PC-9 (cell line): ENCODE data around the gene IRX5. TPM values are rescaled to one million over a fixed set of nuclear protein-coding genes. Genes with fewer than 3 reads are reported as not detected.

Experiments
- BruUV-seq: library from RNA; stranded (reverse); fragments of 400-500 nt; replicated peaks from 2 replicates; lab custom pipeline; 2021; lab: Mats Ljungman, UMichigan
- CTCF ChIA-PET: fragments of 300-600 bp; sonication (Branson Sonifier 250); formaldehyde crosslinking; loops from one replicate; lab custom pipeline; 2022; ENCODE audit warnings: antibody characterized with exemption; lab: Charles Lee
- POLR2A ChIA-PET: fragments of 300-600 bp; sonication (Branson Sonifier 250); formaldehyde crosslinking; loops from one replicate; lab custom pipeline; 2022; ENCODE audit warnings: antibody characterized with exemption; ENCODE audit not compliant: unreplicated experiment; lab: Charles Lee
- DNase-seq, 2 experiments: peaks; one replicate each; pipeline versions ENCODE4 v3.0.0 to v3.0.0-alpha.2; 2015 to 2022; ENCODE audit warnings: mixed read lengths in 1 of 2
- H2AFZ ChIP-seq: fragments of 200-600 bp; sonication (generic); 2 replicates; pipeline ENCODE4 v1.8.1; 2017; ENCODE audit warnings: antibody characterized with exemption
- H3F3A ChIP-seq: fragments of 200-600 bp; sonication (generic); 2 replicates; pipeline ENCODE4 v1.8.1; 2017; ENCODE audit warnings: antibody characterized with exemption, mild to moderate bottlenecking, low read depth; ENCODE audit not compliant: insufficient read depth
- H3K27ac ChIP-seq: fragments of 200-600 bp; sonication (generic); 2 replicates; pipeline ENCODE4 v1.6.1; 2016; ENCODE audit warnings: mixed run types
- H3K27me3 ChIP-seq: fragments of 200-600 bp; sonication (generic); 2 replicates; pipeline ENCODE4 v1.6.1; 2016; ENCODE audit warnings: low read depth, mixed run types; ENCODE audit not compliant: insufficient read depth
- H3K36me3 ChIP-seq: fragments of 200-600 bp; sonication (generic); 2 replicates; pipeline ENCODE4 v1.6.1; 2016; ENCODE audit warnings: low read depth, mixed run types
- H3K4me1 ChIP-seq: fragments of 200-600 bp; sonication (generic); replicated peaks from 2 replicates; pipeline ENCODE4 v1.6.1; 2016; ENCODE audit warnings: mixed run types; ENCODE audit not compliant: insufficient read depth
- H3K4me2 ChIP-seq: fragments of 200-600 bp; sonication (generic); 2 replicates; pipeline ENCODE4 v1.6.1; 2017; ENCODE audit warnings: mixed run types
- H3K4me3 ChIP-seq: fragments of 200-600 bp; sonication (generic); 2 replicates; pipeline ENCODE4 v1.6.1; 2016; ENCODE audit warnings: mixed run types
- H3K79me2 ChIP-seq: fragments of 200-600 bp; sonication (generic); 2 replicates; pipeline ENCODE4 v1.6.1; 2017; ENCODE audit warnings: low read depth, mixed run types
- H3K9me2 ChIP-seq: fragments of 200-600 bp; sonication (generic); 2 replicates; pipeline ENCODE4 v1.8.1; 2017; ENCODE audit warnings: mild to moderate bottlenecking; ENCODE audit not compliant: insufficient read depth
- H3K9me3 ChIP-seq: fragments of 200-600 bp; sonication (generic); 2 replicates; pipeline ENCODE4 v1.8.1; 2016; ENCODE audit warnings: low read depth; ENCODE audit not compliant: insufficient read depth
- H4K20me1 ChIP-seq: fragments of 200-600 bp; sonication (generic); 2 replicates; pipeline ENCODE4 v1.8.1; 2017; ENCODE audit not compliant: insufficient read depth
- CTCF ChIP-seq: fragments of 200-600 bp; sonication (generic); conservative IDR thresholded peaks from 2 replicates; pipeline ENCODE4 v1.6.1; 2017; ENCODE audit warnings: mixed run types, antibody characterized with exemption, mild to moderate bottlenecking, moderate library complexity
- EZH2 ChIP-seq: fragments of 200-600 bp; sonication (generic); IDR thresholded peaks from 2 replicates; pipeline ENCODE4 v1.8.0; 2017; ENCODE audit warnings: antibody characterized with exemption, low read depth
- intact Hi-C: fragments of 100-400 bp; cut with micrococcal nuclease; formaldehyde crosslinking; loops from one replicate; pipeline ENCODE4 v1.10.0; 2022; ENCODE audit not compliant: unreplicated experiment
- total RNA-seq: library from RNA; stranded (reverse); gene quantifications from 2 replicates; pipeline ENCODE4 v1.2.3, GENCODE V29; 2021

Gene IRX5
- total RNA-seq, 1 experiment from 2014 or later = not detected

DNA sequence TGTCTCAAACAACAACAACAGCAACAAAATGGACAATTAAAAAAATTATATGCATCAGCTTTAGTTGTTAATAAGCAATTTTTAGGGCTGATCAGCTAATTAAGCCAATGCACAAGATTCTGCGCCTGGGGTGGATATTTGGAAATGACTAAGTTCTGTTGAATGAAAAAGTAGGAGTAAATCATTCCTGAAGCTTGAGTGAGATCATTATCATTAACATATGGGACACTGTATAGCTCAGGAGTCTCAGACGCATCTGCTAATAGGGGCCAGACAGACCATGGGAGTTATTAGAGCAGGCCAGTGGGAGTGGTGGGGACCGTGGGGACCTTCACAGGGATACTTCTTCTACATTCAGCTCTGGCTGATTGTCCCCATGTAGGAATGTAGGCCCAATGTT lies 22.8 kb downstream of the IRX5 start:
- H3F3A ChIP-seq = no peaks in the 10 kb centered on the region
- no TSS peak for BruUV-seq
- no peaks in the 10 kb centered on the region for H3K79me2 ChIP-seq
- no peak overlapping the region for H3K4me3 ChIP-seq
- no peak overlapping the region for H3K27ac ChIP-seq
- POLR2A ChIA-PET = no interaction called here
- intact Hi-C loops = no loop called here
- TF ChIP-seq EZH2 = no peak
- TF ChIP-seq CTCF = no peak
- H3K27me3 ChIP-seq = no peaks in the 10 kb centered on the region
- no peaks in the 10 kb centered on the region for H3K4me1 ChIP-seq
- CTCF ChIA-PET = no interaction called here
- H3K36me3 ChIP-seq = no peaks in the 10 kb centered on the region
- no peak overlapping the region for H3K4me2 ChIP-seq
- no peaks in the 10 kb centered on the region; the same call in 1 of the 2 replicates for H3K9me2 ChIP-seq
- H3K9me3 ChIP-seq = no peaks in the 10 kb centered on the region
- H2AFZ ChIP-seq = no peak overlapping the region
- H4K20me1 ChIP-seq = no peaks in the 10 kb centered on the region
- no peak for DNase-seq

- H3K9me3 ChIP-seq = no peaks in the 10 kb centered on the region
- TF ChIP-seq CTCF = no peak
- TF ChIP-seq EZH2 = no peak
- H3K4me3 ChIP-seq = no peak overlapping the region
- BruUV-seq = no TSS peak
- H3F3A ChIP-seq = no peaks in the 10 kb centered on the region
- POLR2A ChIA-PET = no interaction called here
- H3K36me3 ChIP-seq = no peaks in the 10 kb centered on the region
- CTCF ChIA-PET = no interaction called here
- no peak overlapping the region for H3K27ac ChIP-seq
- no peak overlapping the region for H3K4me2 ChIP-seq
- intact Hi-C loops = no loop called here
- no peak for DNase-seq
- no peaks in the 10 kb centered on the region for H3K79me2 ChIP-seq
- no peaks in the 10 kb centered on the region for H4K20me1 ChIP-seq
- no peak overlapping the region for H2AFZ ChIP-seq
- H3K9me2 ChIP-seq = no peaks in the 10 kb centered on the region; the same call in 1 of the 2 replicates
- H3K4me1 ChIP-seq = no peaks in the 10 kb centered on the region
- no peaks in the 10 kb centered on the region for H3K27me3 ChIP-seq
Observed at GRCh38 chr16:54954220-54954619, 23.6 kb downstream of the IRX5 start.

DNA sequence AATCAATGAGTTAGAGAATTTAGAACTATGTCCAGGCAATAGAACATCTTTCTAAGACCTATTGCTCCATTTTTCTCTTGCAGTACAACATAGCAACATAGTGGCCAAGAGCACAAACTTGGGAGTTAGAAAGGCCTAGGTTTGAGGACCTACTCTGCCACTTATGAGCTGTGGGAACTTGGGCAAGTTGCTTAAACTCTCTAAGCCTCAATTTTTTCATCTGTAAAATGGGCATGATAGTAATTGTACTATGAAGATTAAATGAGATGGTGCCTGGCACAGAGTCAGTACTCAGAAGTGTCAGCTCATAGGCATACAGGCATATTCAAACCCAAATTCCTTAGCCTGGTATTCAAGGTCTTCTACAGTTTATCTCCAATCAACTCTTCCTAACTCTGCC lies 25.1 kb downstream of the IRX5 start:
- no peak for TF ChIP-seq CTCF
- no peak for TF ChIP-seq EZH2
- Histone ChIP-seq H3K27me3 (no peaks in the 10 kb centered on the region), H4K20me1 (no peaks in the 10 kb centered on the region), H3K9me3 (no peaks in the 10 kb centered on the region), H3F3A (no peaks in the 10 kb centered on the region), H3K36me3 (no peaks in the 10 kb centered on the region), H3K27ac (no peak overlapping the region), H3K4me3 (no peak overlapping the region), H3K4me2 (no peak overlapping the region), H3K9me2 (no peaks in the 10 kb centered on the region), H3K4me1 (no peaks in the 10 kb centered on the region), H2AFZ (no peak overlapping the region), H3K79me2 (no peaks in the 10 kb centered on the region)
- ChIA-PET CTCF (no interaction called here), POLR2A (no interaction called here)
- intact Hi-C loops = loop anchor here (2.0 to 5.0 kb wide), 2 partner anchors 1063 to 1403 kb away; no protein-coding TSS in a partner anchor
- no peak for DNase-seq
- no TSS peak for BruUV-seq
